HFFc6 (cell line): ENCODE measurements around the gene IGIP. TPM values are rescaled to one million over a fixed set of nuclear protein-coding genes. Genes with fewer than 3 reads are reported as not detected.

Experiments used
- DNase-seq: peaks from one replicate; pipeline ENCODE4 v3.0.0-alpha.2; 2018
- H3K27ac Mint-ChIP-seq: 2 replicates; pipeline ENCODE4 v1.8.0; 2020; ENCODE audit warnings: mild to moderate bottlenecking, mixed read lengths
- H3K27me3 Mint-ChIP-seq: 2 replicates; pipeline ENCODE4 v1.8.0; 2021; ENCODE audit warnings: mild to moderate bottlenecking, moderate library complexity, mixed read lengths; ENCODE audit not compliant: insufficient read depth
- H3K36me3 Mint-ChIP-seq: 2 replicates; pipeline ENCODE4 v1.8.0; 2021; ENCODE audit warnings: low read depth, mixed read lengths
- H3K4me1 Mint-ChIP-seq: 2 replicates; pipeline ENCODE4 v1.8.0; 2020; ENCODE audit warnings: low read depth, mixed read lengths
- H3K4me3 Mint-ChIP-seq: 2 replicates; pipeline ENCODE4 v1.8.0; 2020; ENCODE audit warnings: mild to moderate bottlenecking, moderate library complexity, mixed read lengths
- H3K9me3 Mint-ChIP-seq: 2 replicates; pipeline ENCODE4 v1.8.0; 2020; ENCODE audit warnings: mild to moderate bottlenecking, mixed read lengths
- total RNA-seq, 6 experiments: library from RNA; stranded (reverse); fragmentation: NEBNext Ultra II Directional; extraction: Animal tissue kit (Norgen Biotek cat#: 25700); gene quantifications; 2 replicates in 1 of 6; 3 replicates in 5 of 6; pipeline ENCODE4 v1.2.3, GENCODE V29; 2021
- TF ChIP-seq, protein P1 (sequence below): fragments of 200-600 bp; sonication (generic); IDR thresholded peaks from 2 replicates; pipeline ENCODE4 v1.5.0; 2021; ENCODE audit warnings: antibody characterized with exemption, mild to moderate bottlenecking

The IGIP gene
- total RNA-seq, 6 experiments from 2014 or later, result 3.4 to 8.4 (median 4.1) TPM

DNA sequence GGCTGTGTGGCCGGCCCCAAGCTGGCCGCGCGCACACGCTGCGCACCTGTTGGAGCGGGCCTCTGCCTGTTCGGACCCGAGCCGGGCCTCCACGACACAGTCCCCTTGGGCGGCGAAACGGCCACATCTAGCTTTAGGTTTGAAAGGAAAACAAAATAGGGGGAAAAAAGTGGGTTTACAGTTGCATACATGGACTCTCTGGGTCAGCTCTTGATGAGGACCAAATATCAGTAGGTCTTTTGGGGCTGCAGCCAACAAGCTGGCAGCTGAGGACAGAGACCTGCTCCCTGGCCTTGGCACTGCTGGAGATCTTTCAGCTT, 20.7 kb downstream of the IGIP start:
- peak overlapping the region; percentile 42 for H3K4me3 Mint-ChIP-seq
- no peaks in the 10 kb centered on the region for H3K36me3 Mint-ChIP-seq
- peaks cover 2% of the 10 kb centered on the region for H3K27me3 Mint-ChIP-seq
- no peaks in the 10 kb centered on the region for H3K9me3 Mint-ChIP-seq
- TF ChIP-seq, protein P1, sequence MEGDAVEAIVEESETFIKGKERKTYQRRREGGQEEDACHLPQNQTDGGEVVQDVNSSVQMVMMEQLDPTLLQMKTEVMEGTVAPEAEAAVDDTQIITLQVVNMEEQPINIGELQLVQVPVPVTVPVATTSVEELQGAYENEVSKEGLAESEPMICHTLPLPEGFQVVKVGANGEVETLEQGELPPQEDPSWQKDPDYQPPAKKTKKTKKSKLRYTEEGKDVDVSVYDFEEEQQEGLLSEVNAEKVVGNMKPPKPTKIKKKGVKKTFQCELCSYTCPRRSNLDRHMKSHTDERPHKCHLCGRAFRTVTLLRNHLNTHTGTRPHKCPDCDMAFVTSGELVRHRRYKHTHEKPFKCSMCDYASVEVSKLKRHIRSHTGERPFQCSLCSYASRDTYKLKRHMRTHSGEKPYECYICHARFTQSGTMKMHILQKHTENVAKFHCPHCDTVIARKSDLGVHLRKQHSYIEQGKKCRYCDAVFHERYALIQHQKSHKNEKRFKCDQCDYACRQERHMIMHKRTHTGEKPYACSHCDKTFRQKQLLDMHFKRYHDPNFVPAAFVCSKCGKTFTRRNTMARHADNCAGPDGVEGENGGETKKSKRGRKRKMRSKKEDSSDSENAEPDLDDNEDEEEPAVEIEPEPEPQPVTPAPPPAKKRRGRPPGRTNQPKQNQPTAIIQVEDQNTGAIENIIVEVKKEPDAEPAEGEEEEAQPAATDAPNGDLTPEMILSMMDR, result no peak
- no peak overlapping the region for H3K27ac Mint-ChIP-seq
- DNase-seq, result no peak
- peaks cover 7% of the 10 kb centered on the region for H3K4me1 Mint-ChIP-seq

DNA sequence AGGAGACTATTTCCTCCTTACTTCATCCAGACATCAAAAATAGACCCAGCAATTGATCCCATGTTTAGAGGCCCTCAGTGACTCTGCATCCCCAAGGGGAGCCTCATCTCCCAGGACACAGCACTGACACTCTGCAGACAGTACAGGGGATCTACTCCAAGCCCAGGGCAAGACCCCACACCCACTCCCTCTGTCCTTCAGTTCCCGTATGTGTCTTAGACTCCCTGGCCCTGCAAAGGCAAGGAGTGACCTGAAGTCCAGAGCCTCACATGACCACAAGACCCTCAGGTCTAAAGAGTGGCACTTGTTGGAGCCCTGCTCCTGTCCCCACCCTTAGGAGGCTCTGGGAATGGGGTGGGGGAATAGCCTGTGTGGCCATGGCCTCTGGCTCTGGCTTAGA, 21.7 kb downstream of the IGIP start:
- DNase-seq, result no peak
- Mint-ChIP-seq H3K27me3 (peaks cover 5% of the 10 kb centered on the region), H3K36me3 (no peaks in the 10 kb centered on the region), H3K4me3 (no peak overlapping the region), H3K9me3 (no peaks in the 10 kb centered on the region), H3K27ac (no peak overlapping the region), H3K4me1 (peaks cover 6% of the 10 kb centered on the region)
- TF ChIP-seq, protein P1, result no peak

DNA sequence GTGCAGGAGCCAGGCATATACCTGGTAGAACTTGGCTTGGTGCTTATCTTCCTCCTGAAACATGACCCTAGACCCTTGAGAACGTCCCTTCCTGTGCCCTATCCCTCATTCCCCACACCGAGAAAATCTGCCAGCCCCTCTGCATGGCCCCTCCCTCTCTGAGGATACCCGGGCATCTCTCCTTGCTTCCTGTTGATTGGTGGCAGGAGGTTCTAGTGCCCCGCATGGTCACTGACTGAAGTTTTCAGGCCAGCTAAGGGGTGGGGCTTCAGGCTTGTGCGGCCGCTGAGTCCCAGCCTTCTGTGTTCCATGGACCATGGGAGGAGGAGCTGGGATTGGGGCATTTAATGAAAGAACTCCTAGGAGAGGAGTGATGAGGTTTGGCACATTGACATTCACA, 22.8 kb downstream of the IGIP start:
- peaks cover 7% of the 10 kb centered on the region for H3K27me3 Mint-ChIP-seq
- H3K9me3 Mint-ChIP-seq, result no peaks in the 10 kb centered on the region
- H3K4me3 Mint-ChIP-seq, result no peak overlapping the region
- DNase-seq, result peak; percentile 9
- H3K36me3 Mint-ChIP-seq, result no peaks in the 10 kb centered on the region
- no peak overlapping the region for H3K27ac Mint-ChIP-seq
- TF ChIP-seq, protein P1, result no peak; the same call in 1 of the 2 replicates
- peaks cover 6% of the 10 kb centered on the region for H3K4me1 Mint-ChIP-seq

DNA sequence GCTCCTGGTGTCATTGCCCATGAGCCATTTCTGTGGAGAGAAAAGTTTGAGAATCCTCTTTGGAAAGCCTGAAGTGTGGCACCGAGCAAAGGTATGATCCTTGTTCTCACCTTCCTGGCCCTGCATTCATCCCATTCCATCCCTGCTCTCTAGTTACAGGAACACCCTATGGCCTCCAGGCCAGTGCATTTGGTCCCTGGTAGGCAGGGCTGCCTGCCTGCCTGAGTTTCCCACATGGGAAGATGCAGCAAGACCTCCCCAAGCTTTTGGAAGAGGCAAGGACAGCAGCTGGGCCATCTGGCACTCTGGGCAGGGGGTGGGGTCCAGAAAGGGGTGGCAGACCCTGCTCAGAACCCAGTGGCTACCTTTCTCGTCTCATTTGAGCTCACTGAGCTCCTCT, 24.5 kb downstream of the IGIP start:
- TF ChIP-seq, protein P1, result no peak

DNA sequence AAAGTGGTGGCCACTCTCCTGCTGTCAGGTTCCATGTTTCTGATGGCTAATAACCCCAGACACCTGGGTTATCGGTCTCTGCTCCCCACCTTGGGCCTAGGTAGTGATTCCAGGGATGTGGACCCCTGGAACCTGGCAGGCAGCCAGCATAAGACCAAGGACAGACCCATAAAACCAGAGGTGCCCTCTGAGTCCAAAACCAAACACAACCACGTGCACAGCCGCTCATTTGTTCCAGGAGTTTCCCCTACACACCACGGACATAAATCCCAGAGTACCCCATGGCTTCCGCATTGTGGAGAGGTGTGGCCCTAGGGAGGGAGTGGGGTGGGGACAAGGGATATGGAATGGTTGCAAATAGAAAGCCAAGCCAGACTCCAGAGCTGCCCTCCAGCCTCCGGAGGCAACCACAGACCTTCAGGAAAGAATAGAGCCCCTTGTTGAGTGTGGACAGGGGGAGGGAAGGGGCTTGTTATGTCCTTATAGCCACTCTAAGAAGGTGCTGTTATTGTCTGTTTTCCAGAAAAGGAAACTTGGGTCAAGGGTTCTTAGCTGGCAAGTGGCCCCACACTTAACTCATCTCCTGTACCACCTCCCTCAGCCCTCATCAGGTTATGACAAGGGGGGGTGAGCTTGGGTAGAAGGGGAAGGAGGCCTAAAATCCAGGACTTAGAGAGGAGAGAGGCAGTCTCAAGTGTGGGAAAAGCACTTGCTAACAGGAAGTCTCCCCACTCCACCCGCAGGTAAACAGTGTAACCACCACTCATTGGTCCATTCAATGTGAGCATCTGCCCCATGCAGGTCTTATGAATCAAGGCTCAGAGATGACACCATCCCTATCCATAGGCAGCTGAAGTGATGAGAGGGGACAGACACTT, 25.6 kb downstream of the IGIP start:
- no peaks in the 10 kb centered on the region for H3K36me3 Mint-ChIP-seq
- H3K27ac Mint-ChIP-seq, result no peak overlapping the region
- H3K27me3 Mint-ChIP-seq, result peaks cover 12% of the 10 kb centered on the region
- H3K4me3 Mint-ChIP-seq, result no peak overlapping the region
- no peaks in the 10 kb centered on the region for H3K4me1 Mint-ChIP-seq
- H3K9me3 Mint-ChIP-seq, result no peaks in the 10 kb centered on the region
- TF ChIP-seq, protein P1, result no peak
- DNase-seq, result no peak

More for the DNA sequence above, 24.5 kb downstream of the IGIP start:
- H3K9me3 Mint-ChIP-seq, result no peaks in the 10 kb centered on the region
- H3K27me3 Mint-ChIP-seq, result peaks cover 11% of the 10 kb centered on the region
- H3K4me3 Mint-ChIP-seq, result no peak overlapping the region
- H3K36me3 Mint-ChIP-seq, result no peaks in the 10 kb centered on the region
- no peak overlapping the region for H3K27ac Mint-ChIP-seq
- peaks cover 5% of the 10 kb centered on the region for H3K4me1 Mint-ChIP-seq
- no peak for DNase-seq
